Spleen (tissue), 11 donors: ENCODE measurements around the gene PPP1CB. TPM values are rescaled to one million over a fixed set of nuclear protein-coding genes. Genes with fewer than 3 reads are reported as not detected.
"Not testable (repeated sequence)": the region's sequence is repeated elsewhere in the genome, so short reads cannot be mapped to it uniquely, and the experiment has no call there.

Experiments used
- DNase-seq: peaks from one replicate; pipeline ENCODE4 v3.0.0-alpha.2; 2020
- H3K27ac ChIP-seq, 8 donors: fragments of 200-600 bp; sonication (generic) in 7 of 8; 1 replicate in 4 of 8; 2 replicates in 4 of 8; pipeline versions ENCODE4 v1.5.0 to v1.8.0; 2016 to 2021; ENCODE audit warnings: inconsistent platforms in 4 of 8, mild to moderate bottlenecking in 4 of 8, moderate library complexity in 1 of 8
- H3K27me3 ChIP-seq, 7 donors: fragments of 200-600 bp; sonication (generic) in 6 of 7; replicated peaks in 1 of 7; 1 replicate in 4 of 7; 2 replicates in 3 of 7; pipeline versions ENCODE4 v1.5.0 to v1.8.0; 2016 to 2021; ENCODE audit warnings: inconsistent platforms in 3 of 7, mild to moderate bottlenecking in 1 of 7
- H3K36me3 ChIP-seq, 6 donors: fragments of 200-600 bp; sonication (generic) in 5 of 6; 1 replicate in 4 of 6; 2 replicates in 2 of 6; pipeline versions ENCODE4 v1.5.0 to v1.8.0; 2016 to 2021; ENCODE audit warnings: inconsistent platforms in 2 of 6
- H3K4me1 ChIP-seq, 6 donors: fragments of 200-600 bp; sonication (generic) in 5 of 6; 1 replicate in 3 of 6; 2 replicates in 3 of 6; pipeline versions ENCODE4 v1.5.0 to v1.8.0; 2016 to 2021; ENCODE audit warnings: inconsistent platforms in 3 of 6
- H3K4me3 ChIP-seq, 8 donors: fragments of 200-600 bp; sonication (generic) in 7 of 8; 1 replicate in 4 of 8; 2 replicates in 4 of 8; pipeline versions ENCODE4 v1.5.0 to v1.8.0; 2016 to 2021; ENCODE audit warnings: inconsistent platforms in 4 of 8, mild to moderate bottlenecking in 4 of 8, moderate library complexity in 2 of 8
- H3K9me3 ChIP-seq, 8 donors: fragments of 200-600 bp; sonication (generic) in 7 of 8; 1 replicate in 4 of 8; 2 replicates in 4 of 8; pipeline versions ENCODE4 v1.5.0 to v1.8.0; 2016 to 2021; ENCODE audit warnings: inconsistent platforms in 4 of 8
- CTCF ChIP-seq, 11 experiments: fragments of 200-600 bp in 7 of 11; fragments of 450-650 bp in 4 of 11; sonication (generic) in 4 of 11; IDR thresholded peaks in 8 of 11; conservative IDR thresholded peaks in 3 of 11; 1 replicate in 7 of 11; 2 replicates in 4 of 11; pipeline versions ENCODE4 v1.4.0 to v1.8.0; 2016 to 2021; ENCODE audit warnings: antibody characterized with exemption in 11 of 11, inconsistent platforms in 4 of 11, mild to moderate bottlenecking in 1 of 11
- POLR2A ChIP-seq, 3 donors: fragments of 450-650 bp; IDR thresholded peaks; one replicate each; pipeline ENCODE4 v1.5.1; 2017; ENCODE audit warnings: antibody characterized with exemption in 3 of 3, mild to moderate bottlenecking in 1 of 3
- POLR2AphosphoS5 ChIP-seq, 3 donors: sonication (generic); formaldehyde crosslinking; IDR thresholded peaks; one replicate each; pipeline ENCODE4 v1.5.1; 2017; ENCODE audit warnings: antibody characterized with exemption in 3 of 3
- WGBS, 5 donors: extraction: QIAGEN DNeasy Blood & Tissue Kit in 3 of 5; methylation state at CpG; one replicate each; pipeline versions ENCODE4 v1.1.5 to v1.1.7; 2013 to 2018; 5-methylcytosine and 5-hydroxymethylcytosine counted together
- intact Hi-C: fragments of 100-400 bp; cut with DNase I; formaldehyde crosslinking; loops from one replicate; pipeline ENCODE4 v1.15.0; 2023; ENCODE audit warnings: low total_unique reads
- polyA plus RNA-seq, 3 donors: library from polyadenylated mRNA; stranded (reverse); fragments of 200-250 nt; gene quantifications; one replicate each; pipeline ENCODE4 v1.2.1, GENCODE V29; 2013
- total RNA-seq, 7 donors: library from RNA; depleted of rRNA in 3 of 7; stranded (reverse); fragments of >200 nt in 3 of 7; fragmentation: NEBNext Ultra II Directional in 4 of 7; extraction: Animal tissue kit (Norgen Biotek cat#: 25700) in 4 of 7; gene quantifications; one replicate each; pipeline versions ENCODE4 v1.1.0 to v1.2.1, GENCODE V29; 2016 to 2021
- donor health status: healthy with polysubstance abuse.
- donor health status: DM: no; HTN: no; CAD: no; lungs with moderate emphysema.
- donor health status: DM: no; HTN: no; CAD: no.
- donor health status: Bipolar disorder and iron deficiency.
- donor health status: healthy.
- donor health status: DM: no; HTN: no; CAD: no.
- donor health status: DM: yes; HTN: yes; CAD: no.

PPP1CB gene
- total and polyA plus RNA-seq, 10 donors = 40.4 to 244 (median 187) TPM

DNA sequence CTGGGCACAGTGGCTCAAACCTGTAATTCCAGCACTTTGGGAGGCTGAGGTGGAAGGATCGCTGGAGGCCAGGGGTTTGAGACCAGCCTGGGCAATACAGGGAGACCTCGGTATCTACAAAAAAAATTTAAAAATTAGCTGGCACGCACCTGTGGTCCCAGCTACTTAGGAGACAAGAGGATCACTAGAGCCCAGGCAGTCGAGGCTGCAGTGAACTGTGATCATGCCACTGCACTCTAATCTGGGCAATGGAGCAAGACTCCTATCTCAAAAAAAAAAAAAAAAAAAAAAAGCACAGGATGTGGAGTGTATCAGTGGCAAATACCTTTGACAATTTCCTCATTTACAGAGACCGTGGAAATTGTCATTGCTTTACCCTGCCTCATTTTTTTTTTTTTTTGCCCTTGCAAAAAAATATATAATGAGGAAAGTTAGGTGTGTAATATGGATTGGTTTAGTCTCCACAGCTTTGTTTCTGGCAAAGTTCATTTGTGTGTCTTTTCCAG is 20.9 kb upstream of the PPP1CB start:
- no peak overlapping the region for H3K4me3 ChIP-seq
- H3K27ac ChIP-seq = no peak overlapping the region
- no peaks in the 10 kb centered on the region for H3K36me3 ChIP-seq
- intact Hi-C loops = no loop called here
- H3K27me3 ChIP-seq = no peaks in the 10 kb centered on the region
- H3K4me1 ChIP-seq = no peaks in the 10 kb centered on the region
- TF ChIP-seq POLR2A (IDR thresholded peaks at IDR 0.05) = no peak
- no peak for TF ChIP-seq POLR2AphosphoS5 (IDR thresholded peaks at IDR 0.05)
- no peak for TF ChIP-seq CTCF (IDR thresholded peaks at IDR 0.05 in 8 of 11, conservative IDR thresholded peaks at IDR 0.05 in 3 of 11)
- H3K9me3 ChIP-seq = no peaks in the 10 kb centered on the region
- DNase-seq = no peak
- WGBS, 5 donors = 74 to 80% (median 75%) methylated on average over 5 of the region's 5 CpGs

DNA sequence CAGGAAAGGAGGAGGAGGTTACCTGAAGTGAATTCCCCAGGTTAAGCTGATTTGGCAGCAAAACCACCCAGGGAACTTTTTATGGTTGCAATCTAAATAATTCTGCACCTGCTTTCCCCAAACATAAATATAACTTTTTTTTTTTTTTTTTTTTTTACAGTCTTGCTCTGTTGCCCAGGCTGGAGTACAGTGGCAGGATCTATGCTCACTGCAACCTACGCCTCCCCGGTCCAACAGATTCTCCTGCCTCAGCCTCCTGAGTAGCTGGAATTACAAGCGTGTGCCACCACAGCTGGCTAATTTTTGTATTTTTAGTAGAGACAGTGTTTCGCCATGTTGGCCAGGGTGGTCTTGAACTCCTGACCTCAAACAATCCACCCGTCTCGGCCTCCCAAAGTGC is 16.1 kb upstream of the PPP1CB start:
- WGBS, 5 donors = 78 to 94% (median 89%) methylated on average over 6 of the region's 6 CpGs
- no peak for TF ChIP-seq POLR2A (IDR thresholded peaks at IDR 0.05)
- TF ChIP-seq CTCF (IDR thresholded peaks at IDR 0.05 in 8 of 11, conservative IDR thresholded peaks at IDR 0.05 in 3 of 11) = no peak
- TF ChIP-seq POLR2AphosphoS5 (IDR thresholded peaks at IDR 0.05) = no peak
- Histone ChIP-seq H3K4me1 (no peaks in the 10 kb centered on the region), H3K36me3 (no peaks in the 10 kb centered on the region), H3K27ac (no peak overlapping the region), H3K27me3 (no peaks in the 10 kb centered on the region), H3K9me3 (peaks cover 0 to 16% (median 12%) of the 10 kb centered on the region in 8 donors), H3K4me3 (no peak overlapping the region)
- DNase-seq = no peak
- intact Hi-C loops = no loop called here

- Histone ChIP-seq H3K9me3 (peaks cover 0 to 16% (median 12%) of the 10 kb centered on the region in 8 donors), H3K4me1 (no peaks in the 10 kb centered on the region), H3K4me3 (no peak overlapping the region), H3K36me3 (no peaks in the 10 kb centered on the region), H3K27ac (no peak overlapping the region), H3K27me3 (no peaks in the 10 kb centered on the region)
- TF ChIP-seq POLR2AphosphoS5 (IDR thresholded peaks at IDR 0.05) (no peak), POLR2A (IDR thresholded peaks at IDR 0.05) (no peak), CTCF (IDR thresholded peaks at IDR 0.05 in 8 of 11, conservative IDR thresholded peaks at IDR 0.05 in 3 of 11) (no peak)
- intact Hi-C loops = no loop called here
- 58 to 80% (median 60%) methylated on average over 3 of the region's 3 CpGs for WGBS, 5 donors
- no peak for DNase-seq
Measured at GRCh38 chr2:28736034-28736433, 15.6 kb upstream of the PPP1CB start.

DNA sequence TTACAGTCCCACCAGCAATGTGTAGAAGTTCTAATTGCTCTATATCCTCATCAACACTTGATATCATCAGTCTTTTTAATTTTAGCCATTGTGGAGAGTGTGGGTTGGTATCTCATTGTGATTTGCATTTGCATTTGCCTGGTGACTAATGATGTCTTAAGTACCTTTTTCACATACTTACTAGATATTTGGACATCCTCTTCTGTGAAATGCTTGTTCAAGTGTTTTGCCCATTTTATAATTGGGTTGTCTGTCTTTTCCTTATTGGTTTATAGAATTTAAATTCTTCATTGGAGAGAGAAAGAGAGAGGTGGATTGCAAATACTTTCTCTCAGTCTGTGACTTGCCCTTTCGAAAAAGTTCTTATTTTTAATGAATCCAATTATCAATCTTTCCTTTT is 14.0 kb upstream of the PPP1CB start:
- 94 to 100% (median 98%) methylated on average over 1 of the region's 1 CpG for WGBS, 5 donors

DNA sequence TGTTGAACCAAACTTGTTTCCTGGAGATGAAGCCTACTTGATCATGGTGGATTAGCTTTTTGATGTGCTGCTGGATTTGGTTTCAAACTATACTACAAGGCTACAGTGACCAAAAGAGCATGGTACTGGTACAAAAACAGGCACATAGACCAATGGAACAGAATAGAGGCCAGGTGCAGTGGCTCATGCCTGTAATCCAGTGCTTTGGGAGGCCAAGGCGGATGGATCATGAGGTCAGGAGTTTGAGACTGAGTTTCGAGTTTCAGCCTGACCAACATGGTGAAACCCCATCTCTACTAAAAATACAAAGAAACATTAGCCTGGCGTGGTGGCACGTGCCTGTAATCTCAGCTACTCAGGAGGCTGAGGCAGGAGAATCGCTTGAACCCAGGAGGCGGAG is 9.0 kb upstream of the PPP1CB start:
- H3K4me1 ChIP-seq, H3K36me3 ChIP-seq, DNase-seq, H3K27me3 ChIP-seq, H3K9me3 ChIP-seq, H3K27ac ChIP-seq, intact Hi-C loops, H3K4me3 ChIP-seq: not testable (repeated sequence)
- WGBS, 5 donors = 90 to 97% (median 97%) methylated on average over 6 of the region's 6 CpGs

More for the DNA sequence above, 14.0 kb upstream of the PPP1CB start:
- H3K27ac ChIP-seq = no peak overlapping the region
- TF ChIP-seq CTCF (IDR thresholded peaks at IDR 0.05 in 8 of 11, conservative IDR thresholded peaks at IDR 0.05 in 3 of 11) (no peak), POLR2A (IDR thresholded peaks at IDR 0.05) (no peak), POLR2AphosphoS5 (IDR thresholded peaks at IDR 0.05) (no peak)
- peaks cover 0 to 16% (median 12%) of the 10 kb centered on the region in 8 donors for H3K9me3 ChIP-seq
- no peak overlapping the region for H3K4me3 ChIP-seq
- intact Hi-C loops = no loop called here
- no peak for DNase-seq
- no peaks in the 10 kb centered on the region for H3K27me3 ChIP-seq
- no peaks in the 10 kb centered on the region for H3K36me3 ChIP-seq
- no peaks in the 10 kb centered on the region for H3K4me1 ChIP-seq
